HG02763 (cell line): ENCODE measurements around the gene BICD1.
"Not testable (repeated sequence)": the region's sequence is repeated elsewhere in the genome, so short reads cannot be mapped to it uniquely, and the experiment has no call there.

ENCODE experiments used
- ATAC-seq: cut with Tn5 transposase; IDR thresholded peaks from one replicate; pipeline ENCODE4 v1.9.1; 2021; ENCODE audit warnings: mild to moderate bottlenecking, moderate library complexity; ENCODE audit not compliant: unreplicated experiment

BICD1 gene

DNA sequence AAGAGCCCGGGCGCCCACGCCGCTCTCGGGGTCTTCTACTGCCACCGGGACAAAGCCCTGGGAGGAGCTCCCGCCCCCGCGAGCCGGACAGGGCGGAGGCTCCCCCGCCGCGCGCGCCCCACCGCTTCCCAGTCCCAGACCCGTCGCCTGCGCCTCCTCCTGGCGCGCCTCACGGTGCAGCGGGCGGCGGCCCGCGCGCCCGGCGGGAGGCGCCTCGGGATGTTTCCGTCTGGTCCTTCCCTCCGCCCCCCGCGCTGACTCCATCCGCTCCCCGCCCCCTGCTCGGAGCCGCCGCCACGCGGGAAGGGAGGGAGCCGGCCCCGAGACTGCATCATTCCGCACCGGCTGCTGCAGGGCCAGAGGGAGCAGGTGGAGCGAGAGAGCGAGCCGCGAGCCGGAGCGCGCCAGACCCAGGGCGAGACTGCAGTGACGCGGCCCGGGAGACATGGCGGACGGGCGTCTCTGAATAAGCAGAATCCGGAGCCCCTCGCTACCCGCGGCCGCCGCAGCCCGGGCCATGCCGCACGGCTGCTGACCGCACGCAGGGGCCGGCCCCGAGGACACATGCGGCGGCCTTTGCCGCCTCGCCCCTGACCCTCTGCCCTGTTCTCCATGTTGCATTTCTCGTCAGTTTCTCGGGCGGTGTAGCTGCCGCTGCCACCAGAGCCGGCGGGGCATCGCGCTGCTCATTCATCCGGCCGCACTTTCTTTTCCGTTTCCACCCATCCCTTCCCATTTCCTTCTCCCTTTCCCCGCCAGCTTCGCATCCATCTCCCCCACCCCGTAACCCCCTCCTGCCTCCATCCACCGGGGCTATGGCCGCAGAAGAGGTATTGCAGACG lies at the start of gene BICD1:
TSS of gene BICD1 (plus strand) at position 331 of the 842 bp plus-strand sequence. CDS start at position 816, 485 bp downstream.
- peak; percentile 76 for ATAC-seq

DNA sequence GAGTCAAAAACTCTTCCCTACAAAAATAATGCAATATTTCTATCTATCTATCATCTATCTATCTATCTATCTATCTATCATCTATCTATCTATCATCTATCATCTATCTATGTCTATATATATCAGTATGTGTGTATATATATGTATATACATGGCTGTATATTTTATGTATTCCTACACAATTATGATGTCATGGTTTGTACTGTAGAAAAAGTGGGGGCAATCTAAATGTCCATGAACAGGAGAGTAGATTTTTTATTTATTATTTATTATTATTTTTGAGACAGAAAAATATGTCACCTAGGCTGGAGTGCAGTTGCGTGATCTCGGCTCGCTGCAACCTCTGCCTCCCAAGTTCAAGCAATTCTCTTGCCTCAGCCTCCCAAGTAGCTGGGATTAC lies 45.6 kb upstream of the BICD1 start:
- no peak for ATAC-seq

DNA sequence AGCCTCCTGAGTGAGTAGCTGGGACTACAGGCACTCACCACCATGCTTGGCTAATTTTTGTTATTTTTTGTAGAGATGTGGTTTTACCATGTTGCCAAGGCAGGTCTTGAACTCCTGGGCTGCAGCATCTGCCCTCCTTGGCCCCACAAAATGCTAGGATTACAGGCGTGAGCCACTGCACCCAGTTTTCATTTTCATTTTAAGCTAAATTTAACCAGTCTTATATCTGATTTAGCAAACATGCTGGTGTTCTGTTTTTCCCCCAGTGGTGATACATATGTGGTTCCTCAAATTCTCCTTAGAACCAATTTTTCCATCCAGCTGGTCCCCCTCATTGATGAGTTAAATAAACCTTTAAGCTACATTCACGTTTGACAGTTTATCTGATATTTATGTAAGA lies 43.8 kb upstream of the BICD1 start:
- ATAC-seq = no peak

DNA sequence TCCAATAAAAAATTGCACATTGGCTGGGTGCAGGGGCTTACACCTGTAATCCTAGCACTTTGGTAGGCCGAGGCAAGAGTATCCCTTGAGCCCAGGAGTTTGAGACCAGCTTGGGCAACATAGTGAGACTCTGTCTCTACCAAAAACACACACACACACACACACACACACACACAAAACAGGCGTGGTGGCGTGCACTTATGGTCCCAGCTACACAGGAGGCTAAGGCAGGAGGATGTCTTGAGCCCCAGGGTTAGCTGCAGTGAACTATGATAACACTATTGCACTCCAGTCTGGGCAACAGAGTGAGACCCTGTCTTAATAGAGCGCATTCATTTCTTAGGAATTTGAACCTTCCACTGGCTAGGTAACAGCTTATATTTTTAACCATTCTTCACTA lies 42.9 kb upstream of the BICD1 start:
- ATAC-seq = no peak

DNA sequence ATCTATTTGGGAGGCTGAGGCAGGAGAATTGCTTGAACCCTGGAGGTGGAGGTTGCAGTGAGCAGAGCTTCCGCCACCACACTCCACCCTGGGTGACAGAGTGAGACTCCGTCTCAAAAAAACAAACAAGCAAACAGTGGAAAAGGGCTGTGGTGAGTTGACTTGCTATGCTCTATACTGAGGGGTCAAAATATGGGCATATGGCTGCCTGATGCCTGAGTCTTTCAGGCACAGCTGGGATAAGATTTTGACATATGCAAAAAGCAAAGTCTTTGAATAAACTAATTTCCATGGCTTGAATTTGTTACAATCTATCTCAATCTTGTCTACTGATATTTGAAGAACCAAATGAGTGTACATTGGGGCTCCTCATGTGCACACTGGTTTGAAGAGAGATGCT lies 40.4 kb upstream of the BICD1 start:
- no peak for ATAC-seq

DNA sequence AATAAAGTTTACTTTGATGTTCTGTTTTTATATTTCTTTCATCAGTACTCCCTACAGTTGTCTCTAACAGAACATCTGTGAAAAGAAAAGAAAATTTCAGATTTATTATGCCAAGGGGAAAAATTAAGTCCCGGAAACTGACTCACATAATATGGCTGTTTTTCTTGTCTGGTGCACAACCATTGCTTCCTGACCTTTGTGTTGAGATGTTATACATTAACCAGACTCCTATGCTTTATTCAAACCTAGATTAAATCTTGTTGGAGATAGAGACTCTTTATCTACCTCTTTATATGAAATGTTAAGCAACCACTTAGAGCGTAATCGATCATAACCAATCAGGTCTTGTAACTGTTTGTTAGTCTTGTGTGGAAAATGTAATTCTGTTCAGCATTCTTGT lies 37.6 kb upstream of the BICD1 start:
- no peak for ATAC-seq

DNA sequence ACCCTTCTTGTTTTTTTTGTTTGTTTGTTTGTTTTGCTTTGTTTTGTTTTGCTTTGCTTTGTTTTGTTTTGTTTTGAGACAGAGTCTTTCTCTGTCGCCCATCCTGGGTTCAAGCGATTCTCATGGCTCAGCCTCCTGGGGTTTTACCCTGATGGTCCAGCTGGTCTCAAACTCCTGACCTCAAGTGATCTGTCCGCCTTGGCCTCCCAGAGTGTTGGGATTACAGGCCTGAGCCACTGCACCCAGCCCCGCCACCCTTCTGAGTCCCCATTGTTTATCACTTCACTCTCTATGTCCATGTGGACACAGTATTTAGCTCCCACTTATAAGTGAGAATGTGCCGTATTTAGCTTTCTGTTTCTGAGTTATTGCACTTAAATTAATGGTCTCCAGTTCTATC lies 36.9 kb upstream of the BICD1 start:
- no peak for ATAC-seq

DNA sequence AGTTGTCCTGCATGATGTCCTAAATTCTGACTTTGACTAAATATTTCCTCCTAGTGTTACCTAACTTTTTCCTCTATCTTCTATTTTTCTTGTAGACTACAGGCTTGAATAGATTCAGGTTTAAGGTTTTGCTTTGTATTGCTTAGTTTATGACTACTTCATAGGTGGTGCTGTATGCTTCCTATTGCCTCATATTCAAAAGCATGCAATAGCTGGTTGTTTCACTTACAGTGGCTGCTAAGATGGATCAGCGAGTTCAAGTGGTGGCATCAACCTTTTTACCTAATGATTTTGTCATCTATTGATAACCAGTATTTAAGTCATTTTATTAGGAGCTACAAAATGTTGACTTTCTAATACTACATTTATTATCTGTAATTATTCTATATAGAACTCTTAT lies 36.3 kb upstream of the BICD1 start:
- ATAC-seq = no peak

DNA sequence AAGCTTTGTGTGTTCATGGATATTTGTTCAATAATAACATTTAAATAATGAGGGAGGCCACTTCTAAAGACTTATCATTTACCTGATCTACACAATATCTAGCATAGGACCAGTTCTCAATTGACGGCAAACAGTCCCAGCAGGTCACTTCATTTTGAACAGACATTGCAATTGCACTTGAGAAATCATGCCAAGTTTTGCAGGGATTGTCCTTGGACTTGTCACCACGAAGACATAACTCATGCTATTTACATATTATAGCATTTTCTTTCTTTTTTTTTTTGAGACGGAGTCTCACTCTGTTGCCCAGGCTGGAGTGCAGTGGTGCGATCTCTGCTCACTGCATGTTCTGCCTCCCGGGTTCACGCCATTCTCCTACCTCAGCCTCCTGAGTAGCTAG lies 34.5 kb upstream of the BICD1 start:
- ATAC-seq = no peak

DNA sequence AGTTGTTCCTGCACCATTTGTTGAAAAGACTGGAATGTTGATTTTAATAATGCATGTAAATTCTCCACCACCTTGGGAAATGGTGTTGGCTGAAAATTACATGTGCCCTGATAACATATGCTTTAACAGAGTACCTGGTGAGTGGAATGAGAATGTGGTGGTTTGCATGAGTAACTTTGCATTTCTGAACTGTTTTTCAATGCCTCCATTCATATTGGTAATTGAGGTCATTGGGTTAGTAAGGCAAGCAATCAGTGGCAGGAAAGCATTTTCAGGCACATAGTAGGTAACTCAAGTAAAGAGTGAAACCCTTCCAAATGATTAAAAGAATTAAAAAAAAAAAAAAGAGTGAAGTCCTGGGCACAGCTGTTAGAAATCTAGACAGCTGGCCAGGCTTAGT lies 32.2 kb upstream of the BICD1 start:
- no peak for ATAC-seq

DNA sequence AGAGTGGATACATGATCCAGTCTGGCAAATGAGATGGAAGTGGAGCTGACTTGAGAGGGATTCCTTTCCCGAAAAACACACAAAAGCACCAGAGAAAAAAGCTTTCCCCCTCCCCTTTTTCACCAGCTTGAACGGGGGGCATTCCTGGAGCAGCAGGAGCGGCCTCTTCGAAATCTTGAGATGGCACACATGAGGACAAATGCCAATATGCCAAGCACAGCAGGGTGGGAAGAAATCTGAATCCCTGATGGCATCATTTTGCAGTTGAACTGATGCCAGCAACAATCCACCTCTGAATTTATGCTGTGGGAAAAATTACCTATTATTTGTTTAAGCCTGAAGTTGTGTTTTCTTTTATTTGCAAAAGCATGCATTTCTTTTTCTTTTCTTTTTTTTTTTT lies 29.7 kb upstream of the BICD1 start:
- ATAC-seq = no peak

DNA sequence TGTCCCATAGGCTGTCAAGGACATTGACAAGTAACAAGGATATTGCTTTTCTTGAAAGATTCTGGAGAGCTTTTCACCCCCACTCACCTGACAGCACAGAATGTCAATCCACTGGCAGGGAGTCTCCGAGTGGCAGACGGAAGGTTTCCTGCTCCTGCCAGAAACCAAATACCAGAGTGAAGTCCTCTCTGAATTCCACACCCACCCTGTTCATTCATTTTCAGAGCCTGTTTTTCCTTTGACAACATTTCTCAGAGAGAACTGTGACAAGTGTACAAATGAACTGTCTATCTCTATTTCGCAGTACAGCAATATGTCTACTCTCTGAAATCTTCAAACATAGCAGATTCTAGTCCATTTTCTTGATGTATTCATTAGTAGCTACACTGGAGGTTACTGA lies 26.2 kb upstream of the BICD1 start:
- ATAC-seq = no peak

DNA sequence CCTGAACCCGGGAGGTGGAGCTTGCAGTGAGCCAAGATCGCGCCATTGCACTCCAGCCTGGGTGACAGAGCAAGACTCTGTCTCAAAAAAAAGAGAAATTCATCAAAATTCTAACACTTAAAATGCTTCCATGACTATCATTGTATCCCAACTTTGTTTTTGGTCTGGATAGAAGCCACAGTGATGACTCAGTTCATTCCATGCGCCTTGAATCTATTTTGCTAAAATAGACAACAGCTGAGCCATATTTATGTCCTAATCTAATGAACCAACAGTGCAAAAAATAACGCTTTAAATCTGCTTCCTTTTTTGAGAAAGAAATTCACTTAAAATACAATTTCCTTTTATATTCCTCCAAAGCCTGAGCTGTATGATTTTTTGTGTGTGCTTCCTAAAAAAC lies 23.2 kb upstream of the BICD1 start:
- no peak for ATAC-seq

DNA sequence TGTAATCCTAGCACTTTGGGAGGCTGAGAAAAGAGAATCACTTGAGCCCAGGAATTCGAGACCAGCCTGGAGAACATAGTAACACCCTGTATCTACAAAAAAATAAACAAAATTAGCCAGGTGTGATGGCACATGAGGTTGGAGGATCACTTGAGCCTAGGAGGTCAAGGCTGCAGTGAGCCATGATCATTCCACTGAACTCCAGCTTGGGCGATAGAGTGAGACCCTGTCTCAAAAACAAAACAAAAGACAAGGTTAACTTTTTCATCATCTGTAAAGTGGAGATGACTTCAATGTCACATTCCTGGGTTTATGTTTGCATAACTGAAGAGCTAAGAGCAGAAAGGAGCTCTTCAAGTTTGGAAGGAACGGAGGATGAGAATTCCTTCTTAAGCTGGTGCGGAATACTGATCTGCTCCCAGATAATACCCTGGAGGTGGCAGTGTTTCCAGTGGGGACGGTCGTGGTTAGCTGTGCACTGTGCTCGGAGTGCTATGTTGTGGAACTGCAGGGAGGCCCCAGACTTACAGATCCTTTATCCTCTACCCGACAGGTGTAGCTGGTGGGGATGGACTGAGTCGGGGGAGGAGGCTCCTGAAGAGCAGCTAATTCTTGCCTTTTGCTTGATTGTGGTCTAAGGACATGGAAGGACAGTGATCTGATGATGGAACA lies 22.5 kb upstream of the BICD1 start:
- no peak for ATAC-seq

DNA sequence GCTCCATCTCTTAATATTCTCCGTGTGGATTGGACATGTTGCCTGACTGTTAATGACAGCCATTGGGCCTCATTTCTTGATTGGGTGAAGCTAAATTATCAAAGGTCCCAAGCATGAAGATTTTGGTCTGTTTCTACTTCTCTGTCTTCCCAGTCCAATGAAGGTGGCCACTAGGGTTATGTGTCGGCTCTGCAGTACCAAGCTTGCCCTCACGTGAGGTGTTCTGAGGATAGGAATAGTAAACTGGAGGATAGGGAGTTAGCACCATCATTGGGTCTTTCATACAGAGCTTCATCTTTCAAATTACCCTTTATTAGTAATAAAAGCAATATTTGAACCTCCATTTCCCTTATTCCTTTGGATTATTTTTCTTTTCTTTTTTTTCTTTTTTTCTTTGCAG lies 21.9 kb upstream of the BICD1 start:
- ATAC-seq = no peak

DNA sequence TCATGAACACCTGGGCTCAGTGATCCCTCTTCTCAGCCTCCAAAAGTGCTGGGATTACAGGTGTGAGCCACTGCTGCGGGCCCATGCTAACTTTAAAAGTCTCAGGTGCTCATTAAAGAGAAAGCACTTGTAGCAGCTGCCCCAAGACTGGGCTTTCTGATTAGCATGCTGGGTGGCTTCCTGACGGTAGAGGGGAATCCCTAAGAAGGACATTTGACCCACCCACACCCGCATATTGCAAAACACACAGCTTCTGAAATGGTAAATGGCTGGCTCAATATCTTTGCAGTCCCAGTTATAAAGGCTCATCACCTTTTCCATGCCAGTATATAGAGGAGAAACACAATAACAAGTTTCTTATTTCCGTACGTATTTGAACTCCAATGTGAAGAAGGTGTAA lies 19.3 kb upstream of the BICD1 start:
- ATAC-seq = no peak

DNA sequence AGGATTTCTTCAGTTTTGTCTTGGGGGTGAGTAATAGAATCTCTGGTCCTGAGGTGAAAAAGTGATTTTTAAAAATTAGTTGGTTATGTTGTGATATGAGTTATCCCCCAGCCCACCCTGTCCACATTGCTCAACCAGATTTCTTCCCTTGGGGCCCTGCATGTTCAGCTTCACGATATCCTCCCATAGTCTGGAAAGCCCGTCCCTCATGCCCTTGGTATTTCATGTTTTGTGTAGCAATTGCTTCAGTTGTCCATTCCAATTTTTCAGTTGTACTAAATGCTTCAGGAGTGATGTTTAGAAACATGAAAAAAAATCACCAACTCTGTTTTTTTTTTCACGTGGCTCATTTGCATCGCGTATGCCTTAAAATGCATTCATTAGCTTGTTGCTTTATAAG lies 17.5 kb upstream of the BICD1 start:
- ATAC-seq = no peak

DNA sequence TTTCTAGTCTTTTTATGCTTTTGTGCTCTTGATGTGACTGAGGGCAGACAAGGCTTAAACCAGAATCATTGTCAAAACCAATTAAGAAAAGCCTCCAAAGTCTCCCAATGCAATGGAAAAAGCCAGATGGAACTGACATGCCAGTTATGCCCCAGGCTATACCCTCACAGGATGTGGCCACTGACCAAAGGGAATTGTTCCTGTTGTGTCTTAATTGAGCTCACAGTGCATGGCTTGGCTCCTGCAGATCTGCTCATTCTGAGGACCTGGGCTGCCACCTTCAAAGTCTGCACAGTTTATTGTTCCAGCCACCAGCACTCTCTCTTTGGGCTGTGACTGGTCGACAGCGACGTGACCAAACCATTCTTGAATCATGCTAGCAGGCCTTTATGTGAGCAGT lies 17.1 kb upstream of the BICD1 start:
- no peak for ATAC-seq

DNA sequence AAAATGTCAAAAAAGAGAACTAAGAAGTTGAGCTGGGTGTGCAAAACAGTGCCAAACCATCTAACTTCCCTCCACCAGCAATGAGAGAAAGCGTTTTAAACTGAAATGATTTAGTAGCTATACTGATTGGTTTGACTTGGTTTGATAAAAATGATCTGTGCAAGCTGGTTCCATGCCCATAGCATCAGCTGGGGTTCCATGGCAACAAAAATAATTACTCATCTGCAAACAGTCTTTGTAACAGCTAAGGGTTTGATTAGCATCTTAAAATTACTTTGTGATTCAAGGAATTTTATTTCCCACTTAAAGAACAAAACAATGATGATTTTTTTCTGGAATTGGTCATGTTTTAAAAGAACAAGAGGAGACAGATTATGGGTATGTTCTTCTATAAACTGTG lies 15.0 kb upstream of the BICD1 start:
- no peak for ATAC-seq

DNA sequence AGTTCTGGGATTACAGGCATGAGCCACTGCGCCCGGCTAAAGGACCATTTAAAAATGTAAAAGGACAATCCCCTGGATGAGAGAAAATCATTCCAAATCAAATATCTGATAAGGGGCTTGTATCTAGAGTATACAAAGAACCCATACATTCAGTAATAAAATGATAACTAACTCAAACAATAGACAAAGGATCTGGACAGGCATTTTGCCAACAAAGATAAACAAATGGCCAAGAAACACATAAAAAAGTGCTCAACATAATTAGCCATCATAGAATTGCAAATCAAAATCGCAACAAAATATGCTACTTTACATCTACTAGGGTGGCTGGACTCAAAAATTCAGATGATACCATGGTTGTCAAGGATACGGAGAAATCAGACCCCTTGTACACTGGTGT lies 8.5 kb upstream of the BICD1 start:
- no peak for ATAC-seq

DNA sequence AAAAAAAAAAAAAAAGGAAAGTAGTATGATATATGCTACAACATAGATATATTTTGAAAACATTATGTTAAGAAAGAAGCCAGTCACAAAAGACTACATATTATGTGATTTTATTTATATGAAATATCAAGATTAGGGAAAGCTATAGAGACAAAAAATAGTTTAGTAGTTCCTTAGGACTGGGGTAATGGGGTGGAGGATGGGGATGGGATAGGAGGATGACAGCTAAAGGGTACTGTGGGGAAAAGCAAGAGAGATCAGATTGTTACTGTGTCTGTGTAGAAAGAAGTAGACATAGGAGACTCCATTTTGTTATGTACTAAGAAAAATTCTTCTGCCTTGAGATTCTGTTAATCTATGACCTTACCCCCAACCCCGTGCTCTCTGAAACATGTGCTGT lies 7.4 kb upstream of the BICD1 start:
- ATAC-seq = not testable (repeated sequence)

DNA sequence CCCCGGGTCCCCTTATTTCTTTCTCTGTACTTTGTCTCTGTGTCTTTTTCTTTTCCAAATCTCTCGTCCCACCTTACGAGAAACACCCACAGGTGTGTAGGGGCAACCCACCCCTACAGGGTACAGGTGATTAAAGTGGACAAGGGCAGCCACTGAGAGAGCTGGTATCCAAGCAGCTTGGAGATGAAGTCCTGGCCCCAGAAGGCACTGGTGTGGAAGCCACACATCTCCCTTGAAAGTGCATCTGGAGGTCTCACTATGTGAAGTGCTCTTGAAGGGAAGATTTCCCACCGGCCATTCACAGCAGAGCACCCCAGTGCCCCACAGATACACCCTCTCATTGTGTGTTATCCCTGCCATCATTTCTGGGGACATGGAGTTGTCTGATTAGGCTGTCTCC lies 6.3 kb upstream of the BICD1 start:
- ATAC-seq = no peak

DNA sequence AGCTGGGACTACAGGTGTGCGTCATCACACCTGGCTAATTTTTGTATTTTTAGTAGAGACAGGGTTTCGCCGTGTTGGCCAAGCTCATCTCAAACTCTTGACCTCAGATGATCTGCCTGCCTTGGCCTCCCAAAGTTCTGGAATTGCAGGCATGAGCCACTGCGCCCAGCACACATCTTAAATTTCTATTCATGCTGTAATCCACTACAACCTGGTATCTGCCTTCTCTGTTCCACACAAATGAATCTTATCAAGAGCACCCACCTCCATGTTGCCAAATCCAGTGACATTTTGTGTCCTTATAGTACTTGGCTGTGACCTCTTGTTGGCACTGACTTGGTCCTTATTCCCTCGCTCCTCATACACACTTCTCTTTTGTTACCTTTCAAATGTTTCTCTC lies 5.8 kb upstream of the BICD1 start:
- no peak for ATAC-seq
